GM19238 (cell line): ENCODE data around the gene MON1B.
"Not testable (repeated sequence)": the region's sequence is repeated elsewhere in the genome, so short reads cannot be mapped to it uniquely, and the experiment has no call there.

Experiments
- DNase-seq: peaks from one replicate; pipeline ENCODE4 v3.0.0; 2011; ENCODE audit warnings: low spot score; ENCODE audit not compliant: insufficient read length

The MON1B gene

DNA sequence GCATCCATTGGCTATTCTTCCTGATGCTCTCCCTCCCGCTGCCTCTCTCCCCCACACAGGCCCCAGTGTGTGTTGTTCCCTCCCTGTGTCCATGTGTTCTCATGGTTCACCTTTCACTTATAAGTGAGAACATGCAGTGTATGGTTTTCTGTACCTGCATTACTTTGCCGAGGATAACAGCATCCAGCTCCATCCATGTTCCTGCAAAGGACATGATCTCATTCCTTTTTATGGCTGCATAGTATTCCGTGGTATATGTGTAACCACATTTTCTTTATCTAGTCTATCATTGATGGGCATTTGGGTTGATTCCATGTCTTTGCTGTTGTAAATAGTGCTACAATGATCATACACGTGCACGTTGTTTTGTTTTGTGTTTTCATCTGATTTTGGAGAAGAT lies 51.5 kb downstream of the MON1B start:
- DNase-seq: not testable (repeated sequence)

DNA sequence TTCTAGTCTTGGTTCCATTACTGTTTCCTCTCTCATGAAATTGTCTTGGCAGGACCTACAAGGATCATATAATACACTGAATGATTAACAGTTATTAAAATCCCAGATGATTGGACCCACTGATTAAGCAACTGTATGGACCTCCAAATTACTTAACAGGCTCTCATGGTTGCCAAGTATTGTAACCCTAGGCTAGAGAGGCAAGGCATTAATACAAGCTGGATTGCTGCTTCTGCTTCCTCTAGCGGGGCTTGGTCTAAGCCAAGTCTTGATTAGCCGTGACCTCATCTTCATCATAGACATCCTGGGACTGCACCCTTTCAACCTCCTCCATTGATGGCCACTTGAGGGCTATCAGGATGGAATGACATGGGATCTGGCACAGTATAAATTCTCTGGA lies 55.2 kb downstream of the MON1B start:
- DNase-seq: no peak

DNA sequence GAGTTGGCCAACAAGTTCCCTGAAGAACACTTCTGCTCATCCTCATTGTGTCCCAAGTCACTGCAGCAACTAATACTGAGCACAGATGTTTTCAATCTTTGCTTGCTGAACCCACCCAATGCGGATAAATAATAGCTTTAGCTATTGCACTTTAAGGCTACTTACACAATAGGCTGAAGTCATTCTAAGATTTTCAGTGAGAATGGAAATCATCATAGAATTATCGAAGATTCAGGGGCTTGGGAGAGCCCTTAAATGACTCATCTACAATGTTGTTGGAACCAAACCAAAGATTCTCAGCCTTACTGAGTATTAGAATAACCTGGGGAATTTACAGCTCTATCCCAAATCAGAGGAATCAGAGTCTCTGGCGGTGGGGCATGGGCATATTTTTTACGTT lies 59.4 kb downstream of the MON1B start:
- DNase-seq: no peak
